Stimulated activated CD8-positive, alpha-beta memory T cell treated with anti-CD3 and anti-CD28 coated beads, Interleukin-15, amount 100 ng/mL, for 4 hours (primary cell): ENCODE results near the gene RUVBL1.
A peak's percentile ranks its signal among the peaks of the same experiment; 100 is the strongest.

Source experiments
- DNase-seq, 2 donors: peaks; one replicate each; pipeline ENCODE4 v3.0.0-alpha.2; 2020; ENCODE audit warnings: low read depth in 2 of 2

Gene RUVBL1

GRCh38 chr3:128068156-128068620, 55.4 kb downstream of the RUVBL1 start:
- no peak for DNase-seq

GRCh38 chr3:128067489-128067888, 56.1 kb downstream of the RUVBL1 start:
- no peak for DNase-seq

GRCh38 chr3:128066676-128067075, 56.9 kb downstream of the RUVBL1 start:
- no peak for DNase-seq

- DNase-seq, result no peak
These were observed 57.5 kb downstream of the RUVBL1 start for GRCh38 chr3:128066114-128066513.

GRCh38 chr3:128064962-128065361, 58.6 kb downstream of the RUVBL1 start:
- no peak for DNase-seq

- no peak for DNase-seq
These were observed 59.7 kb downstream of the RUVBL1 start for GRCh38 chr3:128063865-128064264.

- no peak for DNase-seq
These were observed 61.4 kb downstream of the RUVBL1 start for GRCh38 chr3:128062033-128062745.

GRCh38 chr3:128060473-128061381, 62.9 kb downstream of the RUVBL1 start:
- DNase-seq, result no peak

- no peak for DNase-seq
These were observed 67.4 kb downstream of the RUVBL1 start for GRCh38 chr3:128056258-128056657.

GRCh38 chr3:128054367-128054766, 69.2 kb downstream of the RUVBL1 start:
- DNase-seq, result no peak

- no peak for DNase-seq
These were observed 70.0 kb downstream of the RUVBL1 start for GRCh38 chr3:128053614-128054013.

GRCh38 chr3:128052595-128053351, 70.8 kb downstream of the RUVBL1 start:
- no peak for DNase-seq

GRCh38 chr3:128051837-128052594, 71.6 kb downstream of the RUVBL1 start, which contains the start of gene SEC61A1:
TSS of gene SEC61A1 (plus strand) at chr3:128052437. CDS start at chr3:128052553, 116 bp downstream.
- DNase-seq, result peak; percentile 90 to 95

GRCh38 chr3:128051459-128051836, 72.2 kb downstream of the RUVBL1 start:
- DNase-seq, result no peak

GRCh38 chr3:128050597-128050996, 73.0 kb downstream of the RUVBL1 start:
- no peak for DNase-seq

GRCh38 chr3:128041344-128041743, 82.3 kb downstream of the RUVBL1 start:
- DNase-seq, result no peak

- DNase-seq, result no peak
These were observed 83.0 kb downstream of the RUVBL1 start for GRCh38 chr3:128040660-128041059.

- DNase-seq, result no peak
These were observed 83.6 kb downstream of the RUVBL1 start for GRCh38 chr3:128040041-128040440.

- DNase-seq, result no peak
These were observed 87.5 kb downstream of the RUVBL1 start for GRCh38 chr3:128036119-128036518.

GRCh38 chr3:128033102-128033501, 90.5 kb downstream of the RUVBL1 start:
- DNase-seq, result no peak
